GM12892 (cell line): Measurements from ENCODE around the gene MOV10.

Experiments
- POLR2A ChIP-seq: IDR thresholded peaks from 2 replicates; pipeline ENCODE4 v1.6.1; 2011; ENCODE audit warnings: low read depth, low read length, control low read depth
- POLR2AphosphoS5 ChIP-seq: IDR thresholded peaks from 2 replicates; pipeline ENCODE4 v1.6.1; 2011; ENCODE audit warnings: low read depth, low read length, control low read depth

DNA sequence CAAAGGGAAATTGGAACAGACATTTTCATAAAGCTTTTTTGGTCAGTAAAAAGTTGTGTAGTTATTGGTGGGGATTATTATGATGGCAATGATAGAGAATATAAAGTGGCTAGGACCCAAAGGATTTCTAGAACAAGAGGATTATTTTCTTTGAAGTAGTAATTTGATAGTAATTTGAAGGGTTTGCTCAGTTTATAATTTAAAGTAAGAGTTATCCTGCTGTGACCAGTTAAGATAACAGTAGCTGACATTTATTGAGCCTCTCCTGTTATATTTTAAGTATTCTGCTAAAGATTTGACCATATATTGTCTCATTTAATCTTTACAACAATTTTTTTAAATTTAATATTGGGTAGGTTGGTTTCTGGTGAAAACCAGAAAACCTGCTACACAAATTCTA, 40.1 kb upstream of the MOV10 start:
- TF ChIP-seq POLR2AphosphoS5 (no peak), POLR2A (no peak)
